ENCODE data around the gene RGCC. TPM values are rescaled to one million over a fixed set of nuclear protein-coding genes. Genes with fewer than 3 reads are reported as not detected.

RGCC gene
- total RNA-seq, 1 experiment from 2014 or later = 3.4 TPM

- Histone ChIP-seq H3K36me3 (ENCODE audit: low read depth) (no peaks in the 10 kb centered on the region), H4K20me1 (ENCODE audit: insufficient read depth) (no peaks in the 10 kb centered on the region), H3K4me1 (replicated peaks; ENCODE audit: insufficient read depth) (no peaks in the 10 kb centered on the region), H3K79me2 (ENCODE audit: low read depth) (no peaks in the 10 kb centered on the region), H2AFZ (no peak overlapping the region), H3K27ac (no peak overlapping the region), H3F3A (ENCODE audit: insufficient read depth, low read depth) (no peaks in the 10 kb centered on the region), H3K4me3 (no peak overlapping the region), H3K9me3 (ENCODE audit: insufficient read depth, low read depth) (no peaks in the 10 kb centered on the region), H3K9me2 (ENCODE audit: insufficient read depth) (no peaks in the 10 kb centered on the region), H3K27me3 (ENCODE audit: insufficient read depth, low read depth) (no peaks in the 10 kb centered on the region), H3K4me2 (no peak overlapping the region)
- intact Hi-C loops (cut with micrococcal nuclease; ENCODE audit: unreplicated experiment) = no loop called here
- BruUV-seq (replicated peaks) = no TSS peak
- TF ChIP-seq CTCF (conservative IDR thresholded peaks at IDR 0.05) = no peak
- no peak for TF ChIP-seq EZH2 (IDR thresholded peaks at IDR 0.05; ENCODE audit: low read depth)
- DNase-seq = no peak
- ChIA-PET CTCF (no interaction called here), POLR2A (ENCODE audit: unreplicated experiment) (no interaction called here)
These were observed 54.5 kb downstream of the RGCC start for GRCh38 chr13:41511827-41512226.

- H3K27ac ChIP-seq = no peak overlapping the region
- H3K27me3 ChIP-seq (ENCODE audit: insufficient read depth, low read depth) = no peaks in the 10 kb centered on the region
- H3K9me2 ChIP-seq (ENCODE audit: insufficient read depth) = no peaks in the 10 kb centered on the region
- no peak overlapping the region for H2AFZ ChIP-seq
- BruUV-seq (replicated peaks) = no TSS peak
- no peak for DNase-seq
- CTCF ChIA-PET = no interaction called here
- H3K4me3 ChIP-seq = no peak overlapping the region
- intact Hi-C loops (cut with micrococcal nuclease; ENCODE audit: unreplicated experiment) = no loop called here
- no peaks in the 10 kb centered on the region for H3K79me2 ChIP-seq (ENCODE audit: low read depth)
- POLR2A ChIA-PET (ENCODE audit: unreplicated experiment) = no interaction called here
- H3K4me2 ChIP-seq = no peak overlapping the region
- H3F3A ChIP-seq (ENCODE audit: insufficient read depth, low read depth) = no peaks in the 10 kb centered on the region
- no peaks in the 10 kb centered on the region for H4K20me1 ChIP-seq (ENCODE audit: insufficient read depth)
- no peaks in the 10 kb centered on the region for H3K4me1 ChIP-seq (replicated peaks; ENCODE audit: insufficient read depth)
- TF ChIP-seq EZH2 (IDR thresholded peaks at IDR 0.05; ENCODE audit: low read depth) (no peak), CTCF (conservative IDR thresholded peaks at IDR 0.05) (no peak)
- no peaks in the 10 kb centered on the region for H3K9me3 ChIP-seq (ENCODE audit: insufficient read depth, low read depth)
- no peaks in the 10 kb centered on the region for H3K36me3 ChIP-seq (ENCODE audit: low read depth)
These were observed 55.1 kb downstream of the RGCC start for GRCh38 chr13:41512441-41512840.

- intact Hi-C loops (cut with micrococcal nuclease; ENCODE audit: unreplicated experiment) = no loop called here
- no peaks in the 10 kb centered on the region for H3F3A ChIP-seq (ENCODE audit: insufficient read depth, low read depth)
These were observed 56.2 kb downstream of the RGCC start for GRCh38 chr13:41513600-41513999.

More at GRCh38 chr13:41513600-41513999, 56.2 kb downstream of the RGCC start:
- no peak for TF ChIP-seq CTCF (conservative IDR thresholded peaks at IDR 0.05)
- TF ChIP-seq EZH2 (IDR thresholded peaks at IDR 0.05; ENCODE audit: low read depth) = no peak
- ChIA-PET CTCF (no interaction called here), POLR2A (ENCODE audit: unreplicated experiment) (no interaction called here)
- H3K9me3 ChIP-seq (ENCODE audit: insufficient read depth, low read depth) = no peaks in the 10 kb centered on the region
- H3K27ac ChIP-seq = no peak overlapping the region
- H3K4me1 ChIP-seq (replicated peaks; ENCODE audit: insufficient read depth) = no peaks in the 10 kb centered on the region
- H4K20me1 ChIP-seq (ENCODE audit: insufficient read depth) = no peaks in the 10 kb centered on the region
- DNase-seq = no peak
- no peaks in the 10 kb centered on the region for H3K79me2 ChIP-seq (ENCODE audit: low read depth)
- no peak overlapping the region for H2AFZ ChIP-seq
- H3K27me3 ChIP-seq (ENCODE audit: insufficient read depth, low read depth) = no peaks in the 10 kb centered on the region
- H3K9me2 ChIP-seq (ENCODE audit: insufficient read depth) = no peaks in the 10 kb centered on the region
- H3K36me3 ChIP-seq (ENCODE audit: low read depth) = no peaks in the 10 kb centered on the region
- no peak overlapping the region for H3K4me2 ChIP-seq
- BruUV-seq (replicated peaks) = no TSS peak
- no peak overlapping the region for H3K4me3 ChIP-seq
